Duodenal mucosa (tissue), 2 donors: ENCODE results near the gene C11orf65.
"Not testable (repeated sequence)": the region's sequence is repeated elsewhere in the genome, so short reads cannot be mapped to it uniquely, and the experiment has no call there.

Source experiments
- H3K27ac ChIP-seq: one replicate; pipeline ENCODE4 v1.7.0; 2013; ENCODE audit warnings: low read depth, low read length
- H3K27me3 ChIP-seq, 2 donors: one replicate each; pipeline ENCODE4 v1.7.0; 2013; ENCODE audit warnings: low read length in 2 of 2, control low read depth in 1 of 2; ENCODE audit not compliant: insufficient read depth in 2 of 2, control insufficient read depth in 1 of 2
- H3K36me3 ChIP-seq, 2 donors: one replicate each; pipeline ENCODE4 v1.7.0; 2013; ENCODE audit warnings: low read length in 2 of 2, control low read depth in 1 of 2; ENCODE audit not compliant: insufficient read depth in 2 of 2, control insufficient read depth in 1 of 2
- H3K4me1 ChIP-seq, 2 donors: one replicate each; pipeline ENCODE4 v1.7.0; 2013; ENCODE audit warnings: low read length in 2 of 2, control low read depth in 1 of 2; ENCODE audit not compliant: insufficient read depth in 2 of 2, control insufficient read depth in 1 of 2
- H3K4me3 ChIP-seq, 2 donors: one replicate each; pipeline ENCODE4 v1.7.0; 2013; ENCODE audit warnings: low read length in 2 of 2, low read depth in 1 of 2
- H3K9ac ChIP-seq, 2 donors: one replicate each; pipeline ENCODE4 v1.7.0; 2013; ENCODE audit warnings: low read length in 2 of 2, low read depth in 1 of 2
- H3K9me3 ChIP-seq, 2 donors: one replicate each; pipeline ENCODE4 v1.7.0; 2013; ENCODE audit warnings: low read length in 2 of 2, control low read depth in 1 of 2; ENCODE audit not compliant: control insufficient read depth in 1 of 2

C11orf65 gene

GRCh38 chr11:108431370-108431769, 36.0 kb downstream of the C11orf65 start:
- no peaks in the 10 kb centered on the region for H3K4me1 ChIP-seq
- no peak overlapping the region for H3K27ac ChIP-seq
- no peak overlapping the region for H3K9ac ChIP-seq
- no peaks in the 10 kb centered on the region for H3K36me3 ChIP-seq
- no peak overlapping the region for H3K4me3 ChIP-seq
- H3K9me3 ChIP-seq = no peaks in the 10 kb centered on the region
- no peaks in the 10 kb centered on the region for H3K27me3 ChIP-seq

DNA sequence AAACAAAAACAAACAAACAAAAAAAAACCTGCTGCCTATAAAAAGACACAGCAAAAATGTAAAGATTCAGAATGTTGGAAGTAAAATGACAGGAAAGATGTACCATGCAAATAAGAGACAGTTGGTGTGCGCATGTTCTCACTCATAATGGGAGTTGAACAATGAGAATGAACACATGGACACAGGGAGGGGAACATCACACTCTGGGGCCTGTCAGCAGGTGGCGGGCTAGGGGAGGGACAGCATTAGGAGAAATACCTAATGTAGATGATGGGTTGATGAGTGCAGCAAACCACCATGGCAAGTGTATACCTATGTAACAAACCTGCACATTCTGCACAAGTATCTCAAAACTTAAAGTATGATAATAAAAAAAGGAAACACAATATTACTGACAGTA, 49.8 kb downstream of the C11orf65 start:
- H3K4me3 ChIP-seq, H3K9me3 ChIP-seq, H3K27me3 ChIP-seq, H3K36me3 ChIP-seq, H3K4me1 ChIP-seq, H3K9ac ChIP-seq, H3K27ac ChIP-seq: not testable (repeated sequence)

- no peak overlapping the region for H3K9ac ChIP-seq
Observed at GRCh38 chr11:108414958-108415357, 52.4 kb downstream of the C11orf65 start.

DNA sequence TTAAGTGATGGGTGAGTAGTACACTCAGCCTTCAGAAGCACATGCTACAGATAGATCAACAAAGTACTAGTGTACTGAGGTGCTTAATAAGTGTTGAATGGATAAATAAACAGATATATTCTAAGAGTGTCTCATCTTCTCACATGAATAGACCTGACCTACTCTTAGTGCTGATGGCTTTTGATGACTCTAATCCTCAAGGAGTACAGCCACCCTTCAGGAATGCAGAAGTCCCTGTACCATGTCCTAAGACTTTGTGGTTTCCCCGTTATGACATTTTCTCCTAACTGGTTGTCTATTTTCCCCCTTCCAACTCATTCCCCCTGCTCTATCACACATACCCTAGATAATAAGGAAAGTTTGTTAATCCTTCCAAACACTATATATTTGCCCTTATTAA, 61.6 kb downstream of the C11orf65 start:
- Histone ChIP-seq H3K4me1 (no peaks in the 10 kb centered on the region), H3K4me3 (no peak overlapping the region), H3K27ac (no peak overlapping the region), H3K9me3 (no peaks in the 10 kb centered on the region), H3K27me3 (no peaks in the 10 kb centered on the region), H3K9ac (no peak overlapping the region), H3K36me3 (no peaks in the 10 kb centered on the region)

More at GRCh38 chr11:108414958-108415357, 52.4 kb downstream of the C11orf65 start:
- H3K4me3 ChIP-seq = no peak overlapping the region
- H3K4me1 ChIP-seq = no peaks in the 10 kb centered on the region
- H3K9me3 ChIP-seq = peaks cover 4 to 6% of the 10 kb centered on the region in 2 donors
- H3K27me3 ChIP-seq = no peaks in the 10 kb centered on the region
- no peaks in the 10 kb centered on the region for H3K36me3 ChIP-seq
- no peak overlapping the region for H3K27ac ChIP-seq

- H3K4me1 ChIP-seq = no peaks in the 10 kb centered on the region
- H3K36me3 ChIP-seq = no peaks in the 10 kb centered on the region
- no peak overlapping the region for H3K9ac ChIP-seq
- H3K4me3 ChIP-seq = no peak overlapping the region
- no peaks in the 10 kb centered on the region for H3K9me3 ChIP-seq
- no peak overlapping the region for H3K27ac ChIP-seq
- no peaks in the 10 kb centered on the region for H3K27me3 ChIP-seq
Observed at GRCh38 chr11:108403052-108403451, 64.3 kb downstream of the C11orf65 start.

- Histone ChIP-seq H3K9me3 (no peaks in the 10 kb centered on the region), H3K36me3 (no peaks in the 10 kb centered on the region), H3K27ac (no peak overlapping the region), H3K9ac (no peak overlapping the region), H3K4me3 (no peak overlapping the region), H3K4me1 (no peaks in the 10 kb centered on the region), H3K27me3 (no peaks in the 10 kb centered on the region)
Observed at GRCh38 chr11:108402241-108402640, 65.1 kb downstream of the C11orf65 start.

GRCh38 chr11:108398439-108398838, 68.9 kb downstream of the C11orf65 start:
- Histone ChIP-seq H3K27me3 (no peaks in the 10 kb centered on the region), H3K36me3 (no peaks in the 10 kb centered on the region), H3K4me1 (no peaks in the 10 kb centered on the region), H3K27ac (no peak overlapping the region), H3K9ac (no peak overlapping the region), H3K4me3 (no peak overlapping the region), H3K9me3 (no peaks in the 10 kb centered on the region)

GRCh38 chr11:108396672-108397071, 70.7 kb downstream of the C11orf65 start:
- H3K4me1 ChIP-seq, H3K9ac ChIP-seq, H3K4me3 ChIP-seq, H3K36me3 ChIP-seq, H3K27me3 ChIP-seq, H3K9me3 ChIP-seq, H3K27ac ChIP-seq: not testable (repeated sequence)

DNA sequence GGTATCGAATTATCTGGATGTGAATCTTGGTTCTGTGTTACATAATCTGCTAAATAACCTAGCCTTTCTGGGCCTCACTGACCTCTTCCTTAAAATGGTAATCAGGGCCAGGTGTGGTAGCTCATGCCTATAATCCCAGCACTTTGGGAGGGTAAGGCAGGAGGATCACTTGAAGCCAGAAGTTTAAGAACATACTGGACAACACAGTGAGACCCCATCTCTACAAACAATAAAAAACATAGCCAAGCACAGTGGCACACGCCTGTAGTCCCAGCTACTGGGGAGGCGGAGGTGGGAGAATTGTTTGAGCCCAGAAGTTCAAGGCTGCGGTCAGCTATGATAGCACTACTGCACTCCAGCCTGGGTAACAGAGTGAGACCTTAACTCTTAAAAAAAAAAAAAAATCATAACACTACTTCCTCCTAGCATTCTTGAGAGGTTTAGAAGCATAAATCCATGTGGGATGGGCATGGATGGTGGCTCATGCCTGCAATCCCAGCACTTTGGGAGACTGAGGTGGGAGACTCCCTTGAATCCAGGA, 72.5 kb downstream of the C11orf65 start:
- Histone ChIP-seq H3K27ac (no peak overlapping the region), H3K9ac (no peak overlapping the region), H3K4me3 (no peak overlapping the region), H3K9me3 (no peaks in the 10 kb centered on the region), H3K4me1 (no peaks in the 10 kb centered on the region), H3K27me3 (no peaks in the 10 kb centered on the region), H3K36me3 (no peaks in the 10 kb centered on the region)

GRCh38 chr11:108393046-108393445, 74.3 kb downstream of the C11orf65 start:
- Histone ChIP-seq H3K36me3 (no peaks in the 10 kb centered on the region), H3K4me3 (no peak overlapping the region), H3K9ac (no peak overlapping the region), H3K9me3 (no peaks in the 10 kb centered on the region), H3K27ac (no peak overlapping the region), H3K4me1 (no peaks in the 10 kb centered on the region), H3K27me3 (no peaks in the 10 kb centered on the region)

DNA sequence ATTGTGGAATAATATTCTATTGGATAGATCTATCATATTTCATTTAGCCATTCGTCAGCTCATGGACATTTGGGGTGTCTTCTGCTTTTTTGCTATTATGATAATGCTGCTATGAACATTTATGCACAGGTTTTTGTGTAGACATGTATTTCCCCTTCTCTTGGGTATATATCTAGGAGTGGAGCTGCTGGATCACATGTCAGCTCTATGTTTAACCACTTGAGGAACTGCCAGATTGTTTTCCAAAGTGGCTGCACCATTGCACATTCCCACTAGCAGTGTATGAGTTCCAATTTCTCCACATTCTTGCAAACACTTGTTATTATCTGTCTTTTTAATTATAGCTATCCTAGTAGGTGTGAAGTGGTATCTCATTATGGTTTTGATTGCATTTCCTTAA, 75.0 kb downstream of the C11orf65 start:
- no peaks in the 10 kb centered on the region for H3K9me3 ChIP-seq
- H3K9ac ChIP-seq = no peak overlapping the region
- H3K27me3 ChIP-seq = no peaks in the 10 kb centered on the region
- no peaks in the 10 kb centered on the region for H3K36me3 ChIP-seq
- H3K27ac ChIP-seq = no peak overlapping the region
- H3K4me1 ChIP-seq = no peaks in the 10 kb centered on the region
- H3K4me3 ChIP-seq = no peak overlapping the region
